HL-60 (cell line): ENCODE data around the gene PCDHGA1.

Source experiments
- DNase-seq, 2 experiments: peaks; one replicate each; pipeline ENCODE4 v3.0.0-alpha.2; 2010 to 2020; ENCODE audit warnings: low read depth in 1 of 2, low spot score in 1 of 2
- H3K27ac ChIP-seq: fragments of 250-450 bp; sonication (Bioruptor Pico); replicated peaks from 2 replicates; pipeline ENCODE4 v1.5.1; 2020; ENCODE audit warnings: mild to moderate bottlenecking, moderate library complexity
- H3K27me3 ChIP-seq: fragments of 250-450 bp; sonication (Bioruptor Pico); 2 replicates; pipeline ENCODE4 v1.5.1; 2021; ENCODE audit warnings: mild to moderate bottlenecking, moderate library complexity; ENCODE audit not compliant: insufficient read depth, poor library complexity, severe bottlenecking
- H3K4me3 ChIP-seq: replicated peaks from 2 replicates; pipeline ENCODE4 v1.5.1; 2011; ENCODE audit warnings: mild to moderate bottlenecking, control low read depth, low read length; ENCODE audit not compliant: insufficient read depth
- GABPA ChIP-seq: IDR thresholded peaks from 2 replicates; pipeline ENCODE4 v1.6.1; 2012; ENCODE audit warnings: low read depth
- POLR2AphosphoS5 ChIP-seq: IDR thresholded peaks from 2 replicates; pipeline ENCODE4 v1.6.1; 2012; ENCODE audit warnings: low read depth
- REST ChIP-seq: IDR thresholded peaks from 2 replicates; pipeline ENCODE4 v1.6.1; 2012; ENCODE audit warnings: low read depth; ENCODE audit not compliant: insufficient replicate concordance
- SPI1 ChIP-seq: IDR thresholded peaks from 2 replicates; pipeline ENCODE4 v1.6.1; 2012; ENCODE audit warnings: low read depth, mild to moderate bottlenecking, borderline replicate concordance

Gene PCDHGA1

GRCh38 chr5:141560725-141561483, 230.6 kb downstream of the PCDHGA1 start:
- TF ChIP-seq GABPA (no peak), POLR2AphosphoS5 (no peak), REST (no peak), SPI1 (no peak)
- no peak overlapping the region for H3K4me3 ChIP-seq
- H3K27ac ChIP-seq = no peak overlapping the region
- no peaks in the 10 kb centered on the region for H3K27me3 ChIP-seq
- no peak for DNase-seq
